GM23338 (cell line): ENCODE results near the gene ZNF727.

ENCODE experiments used
- CREB1 ChIP-seq: fragments of 250-450 bp; sonication (Bioruptor Pico); IDR thresholded peaks from 2 replicates; pipeline ENCODE4 v1.5.0; 2020; ENCODE audit warnings: low read depth, mild to moderate bottlenecking, moderate library complexity
- EZH2 ChIP-seq: fragments of 200-600 bp; sonication (generic); IDR thresholded peaks from one replicate; pipeline ENCODE4 v1.8.0; 2017; ENCODE audit warnings: antibody characterized with exemption, mild to moderate bottlenecking, low read depth; ENCODE audit not compliant: unreplicated experiment
- EZH2phosphoT487 ChIP-seq: fragments of 200-600 bp; sonication (generic); IDR thresholded peaks from one replicate; pipeline ENCODE4 v1.8.1; 2018; ENCODE audit warnings: antibody characterized with exemption; ENCODE audit not compliant: unreplicated experiment
- JUNB ChIP-seq: IDR thresholded peaks from one replicate; pipeline ENCODE4 v1.6.1; 2016; ENCODE audit warnings: antibody characterized with exemption; ENCODE audit not compliant: unreplicated experiment
- POLR2AphosphoS5 ChIP-seq: IDR thresholded peaks from 2 replicates; pipeline ENCODE4 v1.6.1; 2016; ENCODE audit warnings: antibody characterized with exemption, low read depth
- REST ChIP-seq: IDR thresholded peaks from one replicate; pipeline ENCODE4 v1.6.1; 2018; ENCODE audit warnings: antibody characterized with exemption; ENCODE audit not compliant: unreplicated experiment
- STAT1 ChIP-seq: IDR thresholded peaks from one replicate; pipeline ENCODE4 v1.6.1; 2016; ENCODE audit warnings: antibody characterized with exemption; ENCODE audit not compliant: unreplicated experiment
- ZNF462 ChIP-seq: fragments of 250-450 bp; sonication (Bioruptor Pico); IDR thresholded peaks from 2 replicates; pipeline ENCODE4 v1.5.0; 2020; ENCODE audit warnings: mild to moderate bottlenecking, moderate library complexity
- TF ChIP-seq, protein P1 (sequence below), 2 experiments: fragments of 200-600 bp in 1 of 2; sonication (generic) in 1 of 2; conservative IDR thresholded peaks; 2 replicates each; pipeline versions ENCODE4 v1.5.1 to v1.6.1; 2016 to 2017; ENCODE audit warnings: antibody characterized with exemption in 2 of 2, low read depth in 2 of 2, mild to moderate bottlenecking in 2 of 2, moderate library complexity in 1 of 2

- TF ChIP-seq, protein P1, sequence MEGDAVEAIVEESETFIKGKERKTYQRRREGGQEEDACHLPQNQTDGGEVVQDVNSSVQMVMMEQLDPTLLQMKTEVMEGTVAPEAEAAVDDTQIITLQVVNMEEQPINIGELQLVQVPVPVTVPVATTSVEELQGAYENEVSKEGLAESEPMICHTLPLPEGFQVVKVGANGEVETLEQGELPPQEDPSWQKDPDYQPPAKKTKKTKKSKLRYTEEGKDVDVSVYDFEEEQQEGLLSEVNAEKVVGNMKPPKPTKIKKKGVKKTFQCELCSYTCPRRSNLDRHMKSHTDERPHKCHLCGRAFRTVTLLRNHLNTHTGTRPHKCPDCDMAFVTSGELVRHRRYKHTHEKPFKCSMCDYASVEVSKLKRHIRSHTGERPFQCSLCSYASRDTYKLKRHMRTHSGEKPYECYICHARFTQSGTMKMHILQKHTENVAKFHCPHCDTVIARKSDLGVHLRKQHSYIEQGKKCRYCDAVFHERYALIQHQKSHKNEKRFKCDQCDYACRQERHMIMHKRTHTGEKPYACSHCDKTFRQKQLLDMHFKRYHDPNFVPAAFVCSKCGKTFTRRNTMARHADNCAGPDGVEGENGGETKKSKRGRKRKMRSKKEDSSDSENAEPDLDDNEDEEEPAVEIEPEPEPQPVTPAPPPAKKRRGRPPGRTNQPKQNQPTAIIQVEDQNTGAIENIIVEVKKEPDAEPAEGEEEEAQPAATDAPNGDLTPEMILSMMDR (conservative IDR thresholded peaks at IDR 0.05; ENCODE audit: low read depth in 2 of 2), result no peak
- TF ChIP-seq REST (no peak), CREB1 (CRISPR knock-in tag) (no peak), ZNF462 (CRISPR knock-in tag) (no peak), EZH2 (no peak), STAT1 (no peak), EZH2phosphoT487 (no peak), POLR2AphosphoS5 (no peak), JUNB (no peak)
Measured at GRCh38 chr7:64035388-64035787, 9.8 kb upstream of the ZNF727 start.
